ENCODE results near the gene LDLRAD3. TPM values are rescaled to one million over a fixed set of nuclear protein-coding genes. Genes with fewer than 3 reads are reported as not detected.

LDLRAD3 gene
- total and polyA plus RNA-seq, 2 experiments from 2014 or later, result 6.2 to 9.5 TPM

GRCh38 chr11:36092314-36093030 lies 148.6 kb downstream of the LDLRAD3 start:
- no peak for DNase-seq (ENCODE audit: low read depth in 1 of 2, low spot score in 1 of 2)
- Histone ChIP-seq H3K27ac (no peak overlapping the region), H3K4me3 (no peak overlapping the region), H3K9me3 (ENCODE audit: low read depth) (no peaks in the 10 kb centered on the region), H3K36me3 (no peaks in the 10 kb centered on the region), H3K4me1 (ENCODE audit: low read depth) (peaks cover 17% of the 10 kb centered on the region), H3K27me3 (no peaks in the 10 kb centered on the region)
- no peak for TF ChIP-seq CTCF (IDR thresholded peaks at IDR 0.05; ENCODE audit: low read depth, low read length)

- TF ChIP-seq CTCF (IDR thresholded peaks at IDR 0.05; ENCODE audit: low read depth, low read length), result no peak
- Histone ChIP-seq H3K9me3 (ENCODE audit: low read depth) (no peaks in the 10 kb centered on the region), H3K36me3 (no peaks in the 10 kb centered on the region), H3K27me3 (no peaks in the 10 kb centered on the region), H3K27ac (no peak overlapping the region), H3K4me1 (ENCODE audit: low read depth) (peaks cover 23% of the 10 kb centered on the region), H3K4me3 (no peak overlapping the region)
- DNase-seq (ENCODE audit: low read depth in 1 of 2, low spot score in 1 of 2), result no peak
These were observed 149.7 kb downstream of the LDLRAD3 start for GRCh38 chr11:36093548-36093947.

GRCh38 chr11:36094164-36094563 lies 150.3 kb downstream of the LDLRAD3 start:
- no peak for DNase-seq (ENCODE audit: low read depth in 1 of 2, low spot score in 1 of 2)
- no peaks in the 10 kb centered on the region for H3K36me3 ChIP-seq
- H3K4me3 ChIP-seq, result no peak overlapping the region
- H3K27ac ChIP-seq, result no peak overlapping the region
- H3K4me1 ChIP-seq (ENCODE audit: low read depth), result peaks cover 23% of the 10 kb centered on the region
- H3K27me3 ChIP-seq, result no peaks in the 10 kb centered on the region
- TF ChIP-seq CTCF (IDR thresholded peaks at IDR 0.05; ENCODE audit: low read depth, low read length), result no peak
- H3K9me3 ChIP-seq (ENCODE audit: low read depth), result no peaks in the 10 kb centered on the region

GRCh38 chr11:36095716-36096115 lies 151.9 kb downstream of the LDLRAD3 start:
- Histone ChIP-seq H3K27ac (no peak overlapping the region), H3K9me3 (ENCODE audit: low read depth) (no peaks in the 10 kb centered on the region), H3K4me3 (no peak overlapping the region), H3K27me3 (no peaks in the 10 kb centered on the region), H3K4me1 (ENCODE audit: low read depth) (peaks cover 23% of the 10 kb centered on the region), H3K36me3 (no peaks in the 10 kb centered on the region)
- TF ChIP-seq CTCF (IDR thresholded peaks at IDR 0.05; ENCODE audit: low read depth, low read length), result no peak
- DNase-seq (ENCODE audit: low read depth in 1 of 2, low spot score in 1 of 2), result peak in 1 of 2 donors; percentile 88

- peaks cover 18% of the 10 kb centered on the region for H3K4me1 ChIP-seq (ENCODE audit: low read depth)
- no peaks in the 10 kb centered on the region for H3K27me3 ChIP-seq
- H3K27ac ChIP-seq, result no peak overlapping the region
- H3K36me3 ChIP-seq, result no peaks in the 10 kb centered on the region
- DNase-seq (ENCODE audit: low read depth in 1 of 2, low spot score in 1 of 2), result no peak
- TF ChIP-seq CTCF (IDR thresholded peaks at IDR 0.05; ENCODE audit: low read depth, low read length), result no peak
- no peak overlapping the region for H3K4me3 ChIP-seq
- H3K9me3 ChIP-seq (ENCODE audit: low read depth), result no peaks in the 10 kb centered on the region
These were observed 153.4 kb downstream of the LDLRAD3 start for GRCh38 chr11:36097219-36097650.
